Measurements from ENCODE around the gene TMEM54.

TMEM54 gene

DNA sequence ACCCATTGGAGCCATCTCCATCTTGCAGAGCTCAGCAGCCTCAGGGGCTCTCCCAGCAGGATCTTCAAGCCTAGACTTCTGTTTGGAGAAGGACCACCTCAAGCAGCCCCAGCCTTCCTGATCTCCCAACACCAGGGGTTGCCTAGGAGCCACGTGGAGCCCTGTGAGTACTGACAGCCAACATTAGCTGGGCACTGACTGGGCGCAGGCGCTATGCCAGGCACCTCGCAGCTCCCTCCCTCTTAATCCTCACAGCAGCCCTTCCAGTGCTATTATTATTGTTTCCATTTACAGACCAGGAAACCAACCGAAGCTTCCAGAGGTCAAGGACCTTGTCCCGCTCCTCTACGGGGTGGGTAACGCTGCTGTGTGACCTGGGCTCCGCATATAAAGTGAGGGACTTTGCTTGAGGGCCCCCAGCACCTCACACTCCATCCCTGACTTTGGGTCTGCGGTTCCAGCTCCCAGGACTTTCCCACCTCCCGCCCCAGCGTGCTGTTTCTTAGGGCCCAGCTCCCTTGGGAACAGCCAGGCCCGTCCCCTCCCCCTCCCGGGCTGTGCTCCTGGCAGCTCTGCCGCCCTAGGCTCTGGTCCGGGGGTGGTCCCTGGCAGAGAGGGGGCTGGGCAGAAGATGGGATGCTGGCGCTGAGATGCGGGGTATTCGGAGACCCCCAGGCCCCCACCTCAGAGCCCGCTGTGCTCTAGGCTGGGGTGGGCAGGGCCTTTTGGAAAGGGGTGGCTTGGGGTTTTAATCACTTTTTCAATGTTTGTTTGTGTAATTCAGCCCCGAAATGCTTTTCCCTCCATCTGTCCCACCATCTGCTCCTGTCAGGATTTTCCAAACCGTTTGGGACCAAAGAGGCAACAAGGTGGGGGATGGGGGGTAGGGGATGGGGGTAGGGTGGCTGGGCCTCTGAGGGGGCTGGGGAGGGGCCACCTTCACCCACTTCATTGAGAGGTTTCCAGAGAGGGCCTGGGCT lies 19.0 kb downstream of the TMEM54 start:
- DNase-seq (ENCODE audit: extremely low read depth in 1 of 2, low read depth in 1 of 2) = no peak

DNA sequence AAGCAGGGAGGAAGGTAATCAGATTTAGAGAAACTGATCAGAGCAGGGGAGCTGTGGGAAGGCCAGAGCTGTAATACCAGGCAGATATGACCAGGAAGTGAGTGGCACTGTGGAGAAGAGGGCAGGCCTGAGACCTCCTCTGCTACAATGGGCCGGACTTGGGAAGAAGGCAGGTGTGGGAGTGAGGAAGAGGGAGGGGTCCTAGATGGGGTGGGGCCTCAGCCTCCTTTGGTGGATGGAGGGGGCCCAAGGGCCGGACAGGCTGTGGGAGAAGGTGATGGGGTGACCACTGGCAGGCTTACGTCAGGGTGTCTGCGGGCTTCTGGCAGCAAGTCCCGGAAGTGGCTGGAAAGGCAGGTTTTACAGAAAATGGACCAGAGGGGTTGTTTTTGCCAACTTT lies 19.9 kb downstream of the TMEM54 start:
- no peak for DNase-seq (ENCODE audit: extremely low read depth in 1 of 2, low read depth in 1 of 2)

DNA sequence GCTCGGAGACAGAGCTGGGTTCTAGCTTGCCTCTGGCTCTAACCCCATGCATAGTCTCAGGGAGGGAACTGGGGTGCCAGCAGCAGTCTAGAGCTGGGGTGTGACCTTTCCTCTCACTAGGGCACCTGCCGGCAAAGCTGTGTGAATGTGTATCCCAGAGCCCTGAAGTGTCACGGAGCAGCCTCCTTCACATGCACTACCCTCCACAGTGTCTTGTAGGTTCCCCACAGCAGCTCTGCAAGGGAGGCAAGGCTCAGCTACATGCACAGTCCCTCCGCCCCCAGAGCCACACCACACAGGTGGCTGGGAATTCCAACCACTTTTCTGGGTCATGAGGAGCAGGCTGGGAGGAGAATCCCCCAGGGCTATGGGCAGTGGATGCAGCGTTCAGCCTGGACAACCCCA lies 22.6 kb downstream of the TMEM54 start:
- DNase-seq (ENCODE audit: extremely low read depth in 1 of 2, low read depth in 1 of 2) = no peak

DNA sequence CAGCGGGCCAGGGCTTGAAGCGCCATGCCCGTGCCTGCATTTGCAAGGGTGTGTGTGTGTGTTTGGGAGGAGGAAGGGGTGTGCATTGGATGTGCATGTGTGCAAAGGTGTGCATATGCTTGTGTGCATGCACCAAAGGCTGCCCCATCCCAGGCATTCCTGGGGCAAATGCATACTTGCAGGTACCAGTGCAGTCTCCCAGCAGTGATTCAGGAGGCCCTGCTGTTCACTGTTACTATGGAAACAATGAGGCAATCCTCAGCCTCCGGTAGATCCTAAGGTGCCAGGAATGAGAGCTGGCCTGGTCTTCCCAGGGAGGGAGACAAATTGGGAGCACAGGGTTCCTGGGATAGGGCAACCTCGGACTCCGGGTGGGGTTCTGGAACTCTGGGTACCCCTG lies 23.0 kb downstream of the TMEM54 start:
- DNase-seq (ENCODE audit: extremely low read depth in 1 of 2, low read depth in 1 of 2) = no peak

DNA sequence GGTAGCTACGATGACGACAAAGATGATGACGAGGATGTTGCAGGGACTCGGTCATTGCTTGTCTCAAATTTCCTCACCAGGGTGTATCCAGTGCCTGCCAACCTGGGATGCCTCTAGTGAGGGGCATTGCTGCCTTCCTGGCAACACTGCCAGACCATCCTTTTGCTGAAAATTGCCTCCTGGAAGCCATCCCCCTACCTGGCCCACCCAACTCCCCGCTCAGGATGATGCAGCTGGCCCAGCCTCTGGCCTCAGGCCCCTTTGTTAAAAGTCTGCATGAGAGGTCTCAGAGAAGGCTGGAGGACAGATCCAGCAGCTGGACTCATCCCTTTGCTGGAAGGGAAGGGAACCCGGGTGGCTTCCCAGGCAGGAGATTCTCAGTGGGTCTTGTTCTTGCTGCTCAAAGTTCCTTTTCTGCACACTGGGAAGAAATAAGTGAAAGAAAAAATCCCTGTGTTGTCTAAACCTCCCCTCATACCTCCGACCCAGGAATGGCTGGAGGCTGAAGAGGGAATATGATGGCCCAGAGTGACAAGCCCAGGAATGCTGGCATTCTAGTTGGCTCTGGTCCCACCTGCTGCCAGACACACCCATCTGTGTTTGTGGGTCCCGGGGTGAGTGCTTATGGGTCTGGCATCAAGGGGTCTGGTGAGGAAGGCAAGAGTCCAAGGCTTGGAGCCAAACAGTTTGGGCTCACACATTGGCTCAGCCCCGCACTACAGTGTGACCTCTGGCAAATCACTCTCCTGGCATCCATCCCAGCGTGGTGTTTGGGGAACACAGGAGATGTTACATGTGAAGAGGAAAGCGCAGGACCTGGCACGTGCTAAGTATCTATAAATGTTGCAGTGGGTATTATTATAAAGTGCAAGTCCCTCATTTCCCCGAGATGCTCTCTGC lies 23.7 kb downstream of the TMEM54 start:
- DNase-seq (ENCODE audit: extremely low read depth in 1 of 2, low read depth in 1 of 2) = no peak

DNA sequence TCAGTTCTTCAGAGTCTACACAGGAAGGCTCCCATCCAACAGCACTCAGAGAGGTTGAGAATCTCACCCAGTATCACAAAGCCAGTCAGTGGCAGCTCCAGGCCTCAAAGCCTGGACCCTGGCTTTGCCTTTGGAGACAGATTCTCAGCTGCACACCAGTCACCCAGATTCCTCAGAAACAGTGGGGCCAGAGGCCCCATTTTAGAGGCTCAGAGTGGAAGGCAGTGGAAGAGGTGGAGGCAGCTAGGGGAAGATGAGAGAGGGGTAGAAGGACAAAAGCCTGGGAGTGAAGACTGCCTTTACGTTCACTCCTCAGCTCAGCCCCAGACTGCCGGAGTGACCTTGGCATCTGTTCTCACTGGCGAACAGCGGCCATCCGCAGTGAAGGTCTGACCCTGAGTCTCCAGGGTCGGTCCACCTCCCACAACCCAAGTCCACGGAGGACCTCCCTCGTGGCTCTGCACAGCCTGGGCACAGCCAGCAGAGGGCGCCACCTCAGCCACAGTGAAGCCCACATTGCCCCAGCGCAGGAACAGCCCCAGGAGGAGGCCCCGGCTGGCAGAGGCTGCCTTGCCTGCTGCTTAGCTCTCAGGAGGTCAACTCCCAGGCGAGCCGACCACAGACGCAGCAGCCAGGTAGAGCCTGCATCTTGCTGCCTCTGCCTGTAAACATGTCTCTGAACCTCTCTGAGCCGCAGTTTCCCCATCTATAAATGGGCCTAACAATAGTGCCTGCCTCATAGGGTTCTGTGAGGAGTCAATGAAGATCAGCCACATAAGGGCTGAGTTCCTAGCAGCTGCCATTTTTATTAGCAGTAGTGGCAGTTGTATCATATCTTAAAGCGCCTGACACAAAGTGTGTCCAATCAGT lies 24.6 kb downstream of the TMEM54 start:
- DNase-seq (ENCODE audit: extremely low read depth in 1 of 2, low read depth in 1 of 2) = no peak

DNA sequence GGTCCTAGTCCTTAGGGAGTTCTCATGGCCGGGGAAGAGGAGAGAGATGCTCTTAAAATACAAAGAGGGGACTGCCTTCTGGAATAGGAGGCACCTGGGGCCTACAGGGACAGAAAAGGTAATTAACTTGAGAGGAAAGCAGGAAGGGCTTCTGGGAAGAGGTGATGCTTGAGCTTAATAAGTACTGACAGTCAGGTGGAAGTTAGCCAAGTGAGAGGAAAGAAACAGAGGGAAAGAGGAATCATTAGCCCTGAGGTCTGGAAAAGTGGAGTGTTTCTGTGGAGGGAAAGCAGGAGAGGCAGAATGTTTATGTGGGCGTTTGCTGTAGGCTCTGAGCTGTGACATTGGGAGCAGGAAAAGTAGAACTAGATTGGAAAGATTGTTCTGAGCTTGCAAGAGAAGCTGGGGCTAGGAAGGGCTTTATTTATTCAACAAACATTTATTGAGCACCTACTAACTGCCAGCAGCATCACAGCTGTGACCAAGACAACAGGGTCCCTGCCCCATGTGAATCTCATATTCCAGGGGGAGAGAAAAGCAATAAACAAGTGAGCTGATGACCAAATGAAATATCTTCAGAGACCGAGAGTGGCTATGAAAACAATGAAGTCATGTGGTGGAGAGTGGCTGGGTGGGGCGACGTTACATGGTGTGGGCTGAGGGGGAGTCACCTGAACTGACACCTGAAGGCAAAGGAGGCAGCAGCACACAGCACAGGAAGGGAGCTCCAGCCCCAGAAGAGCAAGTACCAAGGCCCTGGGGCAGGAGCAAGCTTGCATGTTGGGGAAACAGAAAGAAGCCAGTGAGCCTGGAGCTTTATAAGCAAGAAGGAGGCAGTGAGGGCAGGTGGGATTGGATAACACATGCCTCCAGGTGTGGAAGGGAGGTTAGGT lies 26.1 kb downstream of the TMEM54 start:
- DNase-seq (ENCODE audit: extremely low read depth in 1 of 2, low read depth in 1 of 2) = no peak

DNA sequence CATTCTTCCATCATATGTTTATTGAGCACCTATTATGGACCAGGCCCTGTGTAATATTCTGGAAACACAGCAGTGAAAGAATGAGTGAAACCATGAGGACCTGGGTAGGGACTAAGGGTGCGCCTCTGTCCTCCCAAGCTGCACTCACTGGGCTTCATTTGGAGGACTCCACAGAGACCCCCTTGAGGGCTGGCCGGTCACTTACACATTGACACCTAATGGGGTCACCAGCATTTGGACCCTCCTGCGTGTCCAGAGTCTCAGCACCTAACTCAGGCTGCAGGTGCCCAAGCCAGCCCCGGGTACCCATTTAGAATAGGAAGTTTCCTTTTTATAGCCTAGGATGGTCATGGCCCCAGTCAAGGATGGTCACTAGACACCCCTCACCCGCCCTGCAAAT lies 27.7 kb downstream of the TMEM54 start:
- no peak for DNase-seq (ENCODE audit: extremely low read depth in 1 of 2, low read depth in 1 of 2)

DNA sequence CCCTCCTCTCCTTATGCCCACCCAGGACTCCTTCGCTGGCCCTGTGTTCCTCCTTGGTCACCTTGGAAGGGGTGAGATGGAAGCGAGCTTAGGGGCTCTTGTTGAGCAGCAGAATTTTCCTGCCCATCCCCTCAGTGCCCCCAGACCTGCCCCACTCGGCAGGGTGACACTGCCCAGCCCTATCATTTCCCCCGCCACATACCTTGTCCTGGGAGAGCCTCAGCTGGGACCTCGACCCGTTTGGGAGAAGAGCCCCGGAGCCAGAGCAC lies 29.1 kb downstream of the TMEM54 start:
- DNase-seq (ENCODE audit: extremely low read depth in 1 of 2, low read depth in 1 of 2) = no peak

DNA sequence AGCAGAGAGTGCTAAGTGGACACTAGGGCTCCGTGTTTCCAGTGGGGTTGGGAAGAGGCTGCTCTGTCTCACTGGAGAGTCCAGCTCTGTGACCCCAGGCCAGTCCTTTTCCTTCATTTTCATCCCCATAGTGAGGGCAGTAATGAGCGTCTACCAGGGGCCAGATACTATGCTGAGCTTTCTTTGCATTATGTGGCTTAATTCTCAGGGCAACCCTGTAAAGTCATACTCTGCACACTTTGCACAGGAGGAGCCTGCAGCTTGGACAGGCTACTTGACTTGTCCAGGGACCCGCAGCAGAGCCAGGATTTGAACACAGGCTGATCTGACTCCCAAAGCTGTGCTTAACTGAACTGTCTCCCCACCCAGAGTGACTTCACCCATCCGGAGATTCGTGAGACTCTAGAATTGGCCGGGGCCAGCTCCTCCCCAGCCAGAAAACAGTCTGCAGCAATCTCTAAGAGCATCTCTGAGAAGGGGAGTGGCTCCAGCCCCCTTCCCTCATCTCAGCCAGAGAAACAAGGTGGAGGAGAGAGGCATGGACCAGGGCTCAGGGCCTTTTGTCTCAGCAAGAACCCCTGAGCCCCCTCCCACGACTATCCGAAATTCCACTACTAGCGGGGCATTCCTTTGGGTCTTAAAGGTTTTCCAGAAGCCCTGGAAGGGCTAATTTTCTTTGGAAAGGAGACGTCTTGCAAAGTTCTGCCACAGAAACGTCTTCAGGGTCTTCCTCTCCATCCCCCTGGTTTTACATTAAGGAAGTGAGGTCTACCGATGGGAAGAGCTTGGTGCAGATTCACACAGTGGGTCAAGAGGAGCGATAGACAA lies 29.6 kb downstream of the TMEM54 start:
- no peak for DNase-seq (ENCODE audit: extremely low read depth in 1 of 2, low read depth in 1 of 2)

DNA sequence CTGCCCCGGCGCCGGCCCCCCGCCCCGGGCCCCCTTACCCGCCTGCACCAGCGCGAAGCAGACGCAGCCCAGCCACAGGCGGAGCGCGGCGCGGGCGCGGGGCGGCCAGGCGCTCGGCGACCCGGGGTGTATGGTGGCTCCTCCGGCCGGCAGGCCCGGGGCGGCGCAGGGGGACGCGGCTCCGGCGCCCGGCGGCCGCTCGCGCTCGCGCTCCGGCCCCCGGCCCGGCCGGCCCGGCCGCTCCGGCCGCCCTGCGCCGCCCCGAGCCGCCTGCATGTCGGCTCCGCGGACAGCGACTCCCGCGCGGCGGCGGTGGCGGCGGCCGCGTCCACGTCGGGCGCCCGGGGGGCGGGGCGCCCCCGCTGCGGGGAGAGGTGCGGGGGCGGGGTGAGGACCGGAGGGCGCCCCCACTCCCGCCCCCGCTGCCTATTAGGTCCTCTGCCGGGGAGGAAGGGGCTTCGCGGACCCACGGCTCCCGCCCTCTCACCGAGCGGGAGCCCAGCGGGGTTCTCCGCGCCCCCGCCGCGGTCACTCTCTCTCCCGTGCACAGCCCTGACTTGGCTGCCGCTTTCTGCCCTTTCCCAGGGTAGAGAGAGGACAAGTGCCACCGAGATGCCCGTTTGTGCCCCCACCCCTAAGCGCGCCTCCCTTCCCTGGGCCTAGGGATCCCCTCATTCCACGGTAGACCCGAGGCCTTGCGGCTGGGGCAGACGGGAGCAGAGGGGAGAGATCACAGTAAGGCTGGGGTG lies 30.4 kb downstream of the TMEM54 start, which contains the start of gene FNDC5:
FNDC5 (minus strand) TSS at position 298 of the 749 bp plus-strand sequence.
- no peak for DNase-seq (ENCODE audit: extremely low read depth in 1 of 2, low read depth in 1 of 2)

DNA sequence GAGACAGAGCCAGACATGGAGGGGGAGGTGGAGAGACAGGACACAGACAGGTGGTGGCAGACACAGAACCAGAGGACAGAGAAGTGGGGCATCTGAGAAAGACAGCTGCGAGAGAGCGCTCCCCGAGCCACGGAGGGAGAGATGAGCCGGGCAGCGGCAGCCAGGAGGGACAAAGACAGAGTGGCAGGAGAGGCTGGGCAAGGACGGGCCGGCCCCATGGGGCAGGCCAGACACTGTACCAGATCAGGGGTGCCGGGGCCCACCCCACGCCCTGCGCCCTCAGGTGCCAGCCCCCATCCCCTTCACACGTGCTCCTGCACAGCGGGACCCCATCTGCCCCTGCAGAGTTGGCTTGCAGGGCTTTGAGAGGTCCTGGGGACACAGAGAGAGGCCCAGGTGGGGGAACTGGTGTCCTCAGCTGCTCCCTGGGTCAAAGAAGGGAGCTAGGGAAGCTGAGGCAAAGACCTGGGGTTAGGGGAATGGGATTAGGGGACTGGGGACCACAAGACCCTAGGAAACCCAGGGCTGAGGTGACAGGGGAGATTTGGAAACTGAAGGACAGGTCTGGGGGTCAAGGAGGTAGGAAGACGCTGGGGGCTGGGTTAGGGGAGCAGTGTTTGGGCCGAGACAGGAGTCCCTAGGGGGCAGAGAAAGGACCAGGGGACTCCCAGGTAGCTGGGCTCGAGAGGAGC lies 31.1 kb downstream of the TMEM54 start:
- DNase-seq (ENCODE audit: extremely low read depth in 1 of 2, low read depth in 1 of 2) = no peak

DNA sequence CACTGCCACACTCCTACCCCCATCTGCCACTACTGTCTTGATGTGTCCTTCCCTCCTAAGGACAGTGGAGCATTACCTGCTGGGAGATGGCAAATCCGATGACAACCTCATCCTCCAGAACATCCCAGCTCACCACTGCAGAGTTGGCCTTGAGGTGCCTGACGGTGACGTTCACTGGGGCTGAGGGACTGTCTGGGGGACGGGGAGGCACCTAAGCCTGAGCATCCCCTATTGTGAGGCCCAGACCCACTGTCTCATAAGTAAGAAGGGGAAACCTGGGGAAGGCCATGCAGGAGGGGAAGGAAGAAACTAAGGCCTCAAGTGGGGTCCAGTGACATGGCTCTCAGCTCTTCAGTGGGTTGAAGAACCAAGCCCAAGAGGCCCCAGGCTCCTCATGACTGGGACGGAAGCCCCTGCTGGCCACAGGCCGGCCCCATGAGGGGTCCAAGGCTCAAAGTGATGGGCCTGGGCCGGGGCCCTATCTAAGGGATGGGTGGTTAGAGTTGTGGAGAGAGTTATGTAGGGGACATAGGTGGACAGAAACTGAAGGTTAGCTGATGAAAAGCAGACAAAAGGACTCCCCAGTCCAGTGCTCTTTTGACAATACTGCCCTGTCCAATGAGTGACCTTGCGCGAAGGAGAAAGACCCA lies 32.3 kb downstream of the TMEM54 start:
- DNase-seq (ENCODE audit: extremely low read depth in 1 of 2, low read depth in 1 of 2) = no peak

DNA sequence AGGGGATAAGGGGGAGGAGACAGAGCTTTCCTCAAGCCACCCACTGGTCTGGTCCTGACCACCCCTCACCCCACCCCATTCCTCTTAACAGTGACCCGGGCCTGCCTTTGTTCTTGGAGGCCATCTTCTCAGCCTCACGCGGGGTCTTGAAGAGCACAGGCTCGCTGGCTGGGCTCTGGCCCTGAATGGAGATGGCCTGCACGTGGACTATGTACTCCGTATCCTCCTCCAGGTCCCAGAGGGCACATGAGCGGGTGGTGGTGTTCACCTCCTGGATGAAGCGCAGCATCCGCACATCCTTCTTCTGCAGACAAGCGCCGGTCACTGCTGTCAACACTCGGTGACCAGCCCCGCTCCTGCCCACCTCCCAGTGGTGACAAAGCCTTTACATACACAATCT lies 33.1 kb downstream of the TMEM54 start:
- DNase-seq (ENCODE audit: extremely low read depth in 1 of 2, low read depth in 1 of 2) = no peak

DNA sequence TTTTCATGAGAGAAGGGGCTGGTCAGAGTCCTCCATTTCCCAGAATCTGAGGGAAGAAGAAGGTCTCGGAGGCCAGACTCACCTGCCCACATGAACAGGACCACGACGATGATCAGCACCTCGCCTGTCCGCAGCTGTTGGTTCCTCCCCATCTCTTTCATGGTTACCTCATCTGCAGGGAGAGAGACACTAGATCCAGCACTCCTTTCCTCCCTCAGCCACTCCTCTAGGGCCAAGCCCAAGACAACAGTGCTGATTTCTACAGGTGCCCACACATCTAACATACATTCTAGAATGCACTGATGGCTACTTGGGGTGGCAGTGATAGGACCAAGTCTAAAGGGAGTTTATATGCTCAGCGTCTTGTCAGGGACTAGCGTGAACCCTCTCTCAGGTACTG lies 33.5 kb downstream of the TMEM54 start:
- DNase-seq (ENCODE audit: extremely low read depth in 1 of 2, low read depth in 1 of 2) = no peak

DNA sequence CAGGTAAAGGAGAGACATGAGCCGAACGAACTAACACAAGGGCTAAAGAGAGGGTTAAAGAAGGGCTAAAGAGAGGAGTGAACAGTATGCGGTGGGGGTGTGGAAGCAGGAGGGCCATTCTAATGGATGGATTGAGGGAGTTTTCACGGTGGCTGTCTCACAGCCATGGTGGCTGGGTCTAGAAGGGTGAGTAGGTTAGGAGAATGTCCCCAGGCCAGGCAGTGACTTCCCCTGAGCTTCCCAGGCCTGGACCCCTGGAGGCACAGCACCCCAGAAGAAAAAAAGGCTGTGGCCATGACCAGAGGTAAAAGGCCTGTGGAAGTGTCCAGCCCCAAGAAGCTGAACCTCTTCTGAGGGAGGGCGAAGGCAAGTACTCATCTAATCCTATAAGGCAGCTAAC lies 34.0 kb downstream of the TMEM54 start:
- DNase-seq (ENCODE audit: extremely low read depth in 1 of 2, low read depth in 1 of 2) = no peak

DNA sequence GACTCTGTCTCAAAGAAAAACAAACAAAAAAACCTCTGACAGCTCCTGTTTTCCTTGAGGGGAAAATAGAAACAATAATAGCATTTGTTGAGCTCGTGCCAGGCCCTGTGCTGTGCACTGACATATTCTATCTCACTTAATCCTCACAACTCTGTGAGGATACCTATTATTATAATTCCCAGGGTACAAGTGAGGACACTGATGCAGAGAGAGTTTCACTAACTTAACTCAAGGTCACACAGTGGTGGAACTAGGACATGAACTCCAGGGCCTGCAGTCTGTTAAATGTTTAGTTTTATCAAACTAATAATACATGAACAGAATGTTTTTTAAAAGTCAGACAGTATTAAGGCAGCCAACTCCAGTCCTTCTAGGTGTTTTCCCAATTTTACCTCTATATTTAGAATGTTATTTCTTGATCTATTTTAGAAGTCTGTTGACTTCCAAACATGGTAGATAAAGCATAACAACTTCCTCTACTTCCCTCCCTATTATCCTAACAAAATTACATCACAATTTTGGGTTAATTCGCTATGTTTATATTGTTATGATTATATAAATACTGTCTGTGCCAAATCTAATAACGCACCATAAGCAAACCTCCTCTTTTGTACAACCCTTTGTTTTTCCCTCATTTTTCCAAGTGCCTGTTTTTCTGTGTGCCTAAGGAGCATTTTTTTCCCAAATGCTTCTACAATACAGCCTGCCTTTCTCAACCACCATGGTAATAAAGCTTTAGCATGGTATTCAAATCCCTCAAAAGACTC lies 35.4 kb downstream of the TMEM54 start:
- no peak for DNase-seq (ENCODE audit: extremely low read depth in 1 of 2, low read depth in 1 of 2)

All from activated CD8-positive, alpha-beta memory T cell treated with anti-CD3 and anti-CD28 coated beads for 1 hour (primary cell).